ENCODE measurements around the gene PLCB3. TPM values are rescaled to one million over a fixed set of nuclear protein-coding genes. Genes with fewer than 3 reads are reported as not detected.

PLCB3 gene
- total RNA-seq, 2 donors from 2014 or later = 86.9 to 108 TPM

DNA sequence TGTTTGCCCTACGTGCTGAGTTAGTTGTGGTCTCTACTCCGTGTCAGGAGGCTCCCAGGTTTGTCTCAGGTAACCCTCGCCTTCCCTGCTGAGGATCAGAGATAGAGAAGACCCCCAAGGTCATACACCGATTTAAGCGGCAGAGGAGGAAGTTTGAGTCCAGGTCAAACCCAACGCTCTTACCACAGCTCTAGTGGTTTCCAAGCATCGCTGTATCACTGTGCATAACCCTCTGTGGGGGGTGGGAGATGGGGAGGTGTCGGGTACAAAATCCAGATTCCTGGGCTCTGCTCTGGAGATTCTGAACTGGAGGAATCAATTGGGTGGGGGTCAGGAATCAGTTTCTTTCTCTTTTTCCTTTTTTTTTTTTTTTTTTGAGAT is 20.4 kb upstream of the PLCB3 start:
- TF ChIP-seq, protein P1, sequence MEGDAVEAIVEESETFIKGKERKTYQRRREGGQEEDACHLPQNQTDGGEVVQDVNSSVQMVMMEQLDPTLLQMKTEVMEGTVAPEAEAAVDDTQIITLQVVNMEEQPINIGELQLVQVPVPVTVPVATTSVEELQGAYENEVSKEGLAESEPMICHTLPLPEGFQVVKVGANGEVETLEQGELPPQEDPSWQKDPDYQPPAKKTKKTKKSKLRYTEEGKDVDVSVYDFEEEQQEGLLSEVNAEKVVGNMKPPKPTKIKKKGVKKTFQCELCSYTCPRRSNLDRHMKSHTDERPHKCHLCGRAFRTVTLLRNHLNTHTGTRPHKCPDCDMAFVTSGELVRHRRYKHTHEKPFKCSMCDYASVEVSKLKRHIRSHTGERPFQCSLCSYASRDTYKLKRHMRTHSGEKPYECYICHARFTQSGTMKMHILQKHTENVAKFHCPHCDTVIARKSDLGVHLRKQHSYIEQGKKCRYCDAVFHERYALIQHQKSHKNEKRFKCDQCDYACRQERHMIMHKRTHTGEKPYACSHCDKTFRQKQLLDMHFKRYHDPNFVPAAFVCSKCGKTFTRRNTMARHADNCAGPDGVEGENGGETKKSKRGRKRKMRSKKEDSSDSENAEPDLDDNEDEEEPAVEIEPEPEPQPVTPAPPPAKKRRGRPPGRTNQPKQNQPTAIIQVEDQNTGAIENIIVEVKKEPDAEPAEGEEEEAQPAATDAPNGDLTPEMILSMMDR (IDR thresholded peaks at IDR 0.05) = no peak
- Histone ChIP-seq H3K9ac (ENCODE audit: low read depth in 2 of 2, low read length in 2 of 2) (peak overlapping the region; percentile 89), H3K4me3 (peak overlapping the region; percentile 70), H3K9me3 (no peaks in the 10 kb centered on the region), H3K27ac (peak overlapping the region; percentile 85), H3K27me3 (no peaks in the 10 kb centered on the region), H3K4me1 (peaks cover 20% of the 10 kb centered on the region), H3K36me3 (no peaks in the 10 kb centered on the region)
- no peak for DNase-seq
- intact Hi-C loops (cut with DNase I) = no loop called here

DNA sequence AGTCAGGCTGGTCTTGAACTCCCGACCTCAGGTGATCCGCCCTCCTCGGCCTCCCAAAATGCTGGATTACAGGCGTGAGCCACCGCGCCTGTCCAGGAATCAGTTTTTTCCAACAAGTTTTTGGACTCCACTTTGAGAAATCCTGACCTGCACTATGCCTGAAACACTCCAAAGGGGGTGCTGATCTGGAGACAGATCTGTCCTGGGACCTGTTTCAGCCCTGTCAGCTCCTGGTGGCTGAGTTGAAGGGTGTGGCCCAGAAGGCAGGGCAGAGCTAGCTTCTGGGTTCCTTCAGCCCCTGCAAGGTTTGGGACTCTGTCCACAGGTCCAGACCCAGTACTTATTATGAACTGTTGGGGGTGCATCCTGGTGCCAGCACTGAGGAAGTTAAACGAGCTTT is 19.8 kb upstream of the PLCB3 start:
- Histone ChIP-seq H3K4me3 (no peak overlapping the region), H3K36me3 (no peaks in the 10 kb centered on the region), H3K9me3 (no peaks in the 10 kb centered on the region), H3K9ac (ENCODE audit: low read depth in 2 of 2, low read length in 2 of 2) (peak overlapping the region in 1 of 2 donors; percentile 21), H3K4me1 (peaks cover 20% of the 10 kb centered on the region), H3K27ac (no peak overlapping the region), H3K27me3 (no peaks in the 10 kb centered on the region)
- DNase-seq = peak; percentile 29
- TF ChIP-seq, protein P1 (IDR thresholded peaks at IDR 0.05) = no peak
- intact Hi-C loops (cut with DNase I) = no loop called here

- peaks cover 18% of the 10 kb centered on the region for H3K4me1 ChIP-seq
- H3K27ac ChIP-seq = no peak overlapping the region
- H3K36me3 ChIP-seq = no peaks in the 10 kb centered on the region
- H3K9me3 ChIP-seq = no peaks in the 10 kb centered on the region
- TF ChIP-seq, protein P1 (IDR thresholded peaks at IDR 0.05) = no peak
- H3K27me3 ChIP-seq = no peaks in the 10 kb centered on the region
- peak; percentile 30 for DNase-seq
- no peak overlapping the region for H3K4me3 ChIP-seq
- intact Hi-C loops (cut with DNase I) = no loop called here
- peak overlapping the region in 1 of 2 donors; percentile 34 for H3K9ac ChIP-seq (ENCODE audit: low read depth in 2 of 2, low read length in 2 of 2)
These were observed 19.0 kb upstream of the PLCB3 start for GRCh38 chr11:64232182-64232966.

DNA sequence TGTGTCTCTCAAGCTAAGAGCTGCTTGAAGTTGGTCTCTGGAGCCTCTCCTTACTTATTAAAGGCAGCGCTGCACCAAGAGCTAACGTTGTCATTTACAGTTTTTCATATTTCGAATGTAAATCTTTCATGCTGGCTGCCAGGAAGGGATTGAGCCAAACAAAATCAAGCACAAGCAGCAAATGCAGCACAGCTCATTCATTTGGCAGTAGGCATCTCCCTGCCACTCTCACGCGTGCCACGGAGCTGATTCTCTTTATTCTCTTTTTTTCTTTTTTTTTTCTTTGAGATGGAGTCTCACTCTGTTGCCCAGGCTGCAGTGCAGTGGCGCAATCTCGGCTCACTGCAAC is 18.4 kb upstream of the PLCB3 start:
- DNase-seq = no peak
- no peak overlapping the region for H3K9ac ChIP-seq (ENCODE audit: low read depth in 2 of 2, low read length in 2 of 2)
- H3K9me3 ChIP-seq = no peaks in the 10 kb centered on the region
- TF ChIP-seq, protein P1 (IDR thresholded peaks at IDR 0.05) = no peak
- no peaks in the 10 kb centered on the region for H3K36me3 ChIP-seq
- H3K4me1 ChIP-seq = peaks cover 17% of the 10 kb centered on the region
- H3K4me3 ChIP-seq = no peak overlapping the region
- intact Hi-C loops (cut with DNase I) = no loop called here
- no peak overlapping the region for H3K27ac ChIP-seq
- H3K27me3 ChIP-seq = no peaks in the 10 kb centered on the region

DNA sequence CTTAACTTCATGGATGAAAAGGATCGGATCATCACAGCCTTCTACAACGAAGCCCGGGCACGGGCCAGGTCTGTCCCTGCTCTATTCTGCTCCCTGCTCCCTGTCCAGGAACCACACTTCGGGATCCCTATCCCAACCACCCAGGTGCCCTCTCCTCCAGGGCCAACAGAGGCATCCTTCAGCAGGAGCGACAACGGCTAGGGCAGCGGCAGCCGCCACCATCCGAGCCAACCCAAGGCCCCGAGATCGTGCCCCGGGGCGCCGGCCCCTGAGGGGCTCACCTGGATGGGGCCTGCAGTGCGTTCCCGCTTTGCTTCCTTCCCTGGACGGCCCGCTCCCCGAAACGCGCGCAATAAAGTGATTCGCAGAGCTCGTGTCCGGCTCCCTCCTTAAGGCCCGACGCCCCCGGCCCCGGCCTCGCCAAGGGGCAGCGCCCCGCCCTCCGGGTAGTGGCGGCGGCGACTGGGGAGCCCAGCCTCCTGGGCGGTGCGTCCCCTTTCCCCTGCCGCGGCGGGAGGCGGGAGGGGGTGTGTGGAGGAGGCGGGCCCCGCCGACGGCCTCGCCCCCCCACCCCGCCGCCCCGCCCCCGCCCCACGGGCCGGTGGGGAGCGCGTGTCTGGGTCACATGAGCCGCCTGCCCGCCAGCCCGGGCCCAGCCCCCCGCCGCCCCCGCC is 17.3 kb upstream of the PLCB3 start, which contains the start of gene VEGFB:
VEGFB (plus strand) TSS at position 672 of the 674 bp plus-strand sequence. CDS start 250 bp downstream, outside the sequence.
- no peaks in the 10 kb centered on the region for H3K36me3 ChIP-seq
- peak within 1 kb of the TSS; percentile 74 to 79 for H3K9ac ChIP-seq (ENCODE audit: low read depth in 2 of 2, low read length in 2 of 2)
- peak within 1 kb of the TSS; percentile 62 for H3K27ac ChIP-seq
- peak; percentile 79 for DNase-seq
- H3K27me3 ChIP-seq = no peaks in the 10 kb centered on the region
- intact Hi-C loops (cut with DNase I) = no loop called here
- no peaks in the 10 kb centered on the region for H3K9me3 ChIP-seq
- H3K4me1 ChIP-seq = peaks cover 20% of the 10 kb centered on the region
- TF ChIP-seq, protein P1 (IDR thresholded peaks at IDR 0.05) = no peak
- peak within 1 kb of the TSS; percentile 68 for H3K4me3 ChIP-seq
